GM12874 (cell line): ENCODE data around the gene NEDD4L.

Experiments
- CTCF ChIP-seq: IDR thresholded peaks from 2 replicates; pipeline ENCODE4 v1.5.1; 2011; ENCODE audit warnings: low read depth, mild to moderate bottlenecking, control low read depth, low read length, moderate library complexity; ENCODE audit not compliant: insufficient read depth

The NEDD4L gene

DNA sequence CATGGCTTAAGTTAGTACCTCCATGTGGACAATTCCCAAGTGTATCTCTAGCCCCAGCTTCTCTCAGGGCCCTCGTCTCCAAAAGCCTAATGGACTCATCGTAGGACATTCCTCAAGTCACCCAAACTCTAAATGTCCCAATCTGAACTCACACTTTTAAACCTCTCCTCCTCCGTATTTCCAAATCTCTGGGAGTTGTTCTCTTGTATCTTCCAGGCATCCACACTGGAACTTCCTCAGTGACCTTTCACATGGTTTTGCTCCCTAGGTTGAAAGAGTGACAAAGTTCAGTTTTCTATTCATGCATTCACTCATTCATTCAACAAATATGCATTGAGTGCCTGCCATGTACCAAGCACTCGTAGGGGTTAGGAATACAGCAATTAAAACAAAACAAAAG lies 364.6 kb downstream of the NEDD4L start:
- TF ChIP-seq CTCF, result no peak

GRCh38 chr18:58409802-58410445 lies 365.9 kb downstream of the NEDD4L start:
- TF ChIP-seq CTCF, result no peak

- TF ChIP-seq CTCF, result no peak
Measured at GRCh38 chr18:58411323-58411722, 367.3 kb downstream of the NEDD4L start.

GRCh38 chr18:58412844-58413666 lies 369.0 kb downstream of the NEDD4L start:
- TF ChIP-seq CTCF, result no peak

GRCh38 chr18:58413667-58414628 lies 369.9 kb downstream of the NEDD4L start:
- TF ChIP-seq CTCF, result no peak

- no peak for TF ChIP-seq CTCF
Measured at GRCh38 chr18:58416014-58416703, 372.1 kb downstream of the NEDD4L start.
